Transverse colon (tissue), 4 donors: ENCODE measurements around the gene CWF19L1.

Experiments
- POLR2A ChIP-seq: fragments of 450-650 bp; IDR thresholded peaks from one replicate; pipeline ENCODE4 v1.6.1; 2016; ENCODE audit warnings: antibody characterized with exemption, mild to moderate bottlenecking, moderate library complexity
- POLR2AphosphoS5 ChIP-seq, 3 donors: sonication (generic); formaldehyde crosslinking; IDR thresholded peaks; one replicate each; pipeline ENCODE4 v1.6.1; 2016; ENCODE audit warnings: antibody characterized with exemption in 3 of 3
- TF ChIP-seq, protein P1 (sequence below), 5 experiments: fragments of 200-600 bp in 3 of 5; fragments of 450-650 bp in 2 of 5; sonication (generic) in 3 of 5; IDR thresholded peaks; 1 replicate in 2 of 5; 2 replicates in 3 of 5; pipeline ENCODE4 v1.5.1; 2016 to 2017; ENCODE audit warnings: antibody characterized with exemption in 5 of 5, inconsistent platforms in 3 of 5, mild to moderate bottlenecking in 2 of 5, moderate library complexity in 1 of 5

GRCh38 chr10:100303724-100304319 is 36.4 kb upstream of the CWF19L1 start:
- TF ChIP-seq POLR2A: no peak
- TF ChIP-seq, protein P1, sequence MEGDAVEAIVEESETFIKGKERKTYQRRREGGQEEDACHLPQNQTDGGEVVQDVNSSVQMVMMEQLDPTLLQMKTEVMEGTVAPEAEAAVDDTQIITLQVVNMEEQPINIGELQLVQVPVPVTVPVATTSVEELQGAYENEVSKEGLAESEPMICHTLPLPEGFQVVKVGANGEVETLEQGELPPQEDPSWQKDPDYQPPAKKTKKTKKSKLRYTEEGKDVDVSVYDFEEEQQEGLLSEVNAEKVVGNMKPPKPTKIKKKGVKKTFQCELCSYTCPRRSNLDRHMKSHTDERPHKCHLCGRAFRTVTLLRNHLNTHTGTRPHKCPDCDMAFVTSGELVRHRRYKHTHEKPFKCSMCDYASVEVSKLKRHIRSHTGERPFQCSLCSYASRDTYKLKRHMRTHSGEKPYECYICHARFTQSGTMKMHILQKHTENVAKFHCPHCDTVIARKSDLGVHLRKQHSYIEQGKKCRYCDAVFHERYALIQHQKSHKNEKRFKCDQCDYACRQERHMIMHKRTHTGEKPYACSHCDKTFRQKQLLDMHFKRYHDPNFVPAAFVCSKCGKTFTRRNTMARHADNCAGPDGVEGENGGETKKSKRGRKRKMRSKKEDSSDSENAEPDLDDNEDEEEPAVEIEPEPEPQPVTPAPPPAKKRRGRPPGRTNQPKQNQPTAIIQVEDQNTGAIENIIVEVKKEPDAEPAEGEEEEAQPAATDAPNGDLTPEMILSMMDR (IDR thresholded peaks at IDR 0.05): peak; percentile 37 to 50 (median 44)
- TF ChIP-seq POLR2AphosphoS5 (IDR thresholded peaks at IDR 0.05): no peak
